ENCODE measurements around the gene MTCL1. TPM values are rescaled to one million over a fixed set of nuclear protein-coding genes. Genes with fewer than 3 reads are reported as not detected.

The MTCL1 gene
- total RNA-seq, 1 donor from 2014 or later, result 48.7 TPM

DNA sequence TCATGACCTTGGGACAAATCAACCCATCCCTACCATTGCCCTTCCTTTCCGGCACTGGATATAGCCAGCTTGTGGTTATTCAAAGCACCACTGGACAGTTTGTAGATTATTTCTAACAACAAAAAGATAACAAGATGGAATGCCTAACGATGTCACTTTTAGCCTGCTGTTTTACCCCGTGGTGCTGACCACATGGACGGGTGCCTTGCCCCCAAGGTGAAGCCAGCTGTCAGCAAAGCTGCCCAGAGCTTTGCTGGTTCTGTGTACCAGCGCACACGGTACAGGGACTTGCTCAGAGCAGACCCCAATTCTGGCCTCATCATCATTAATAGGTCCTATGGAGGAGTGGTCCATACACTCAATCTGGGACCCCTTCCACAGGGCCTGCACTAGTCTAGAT lies 118.2 kb downstream of the MTCL1 start:
- TF ChIP-seq, protein P1, sequence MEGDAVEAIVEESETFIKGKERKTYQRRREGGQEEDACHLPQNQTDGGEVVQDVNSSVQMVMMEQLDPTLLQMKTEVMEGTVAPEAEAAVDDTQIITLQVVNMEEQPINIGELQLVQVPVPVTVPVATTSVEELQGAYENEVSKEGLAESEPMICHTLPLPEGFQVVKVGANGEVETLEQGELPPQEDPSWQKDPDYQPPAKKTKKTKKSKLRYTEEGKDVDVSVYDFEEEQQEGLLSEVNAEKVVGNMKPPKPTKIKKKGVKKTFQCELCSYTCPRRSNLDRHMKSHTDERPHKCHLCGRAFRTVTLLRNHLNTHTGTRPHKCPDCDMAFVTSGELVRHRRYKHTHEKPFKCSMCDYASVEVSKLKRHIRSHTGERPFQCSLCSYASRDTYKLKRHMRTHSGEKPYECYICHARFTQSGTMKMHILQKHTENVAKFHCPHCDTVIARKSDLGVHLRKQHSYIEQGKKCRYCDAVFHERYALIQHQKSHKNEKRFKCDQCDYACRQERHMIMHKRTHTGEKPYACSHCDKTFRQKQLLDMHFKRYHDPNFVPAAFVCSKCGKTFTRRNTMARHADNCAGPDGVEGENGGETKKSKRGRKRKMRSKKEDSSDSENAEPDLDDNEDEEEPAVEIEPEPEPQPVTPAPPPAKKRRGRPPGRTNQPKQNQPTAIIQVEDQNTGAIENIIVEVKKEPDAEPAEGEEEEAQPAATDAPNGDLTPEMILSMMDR (conservative IDR thresholded peaks at IDR 0.05), result no peak
- no peaks in the 10 kb centered on the region for H3K9me3 Mint-ChIP-seq
- peaks cover 6% of the 10 kb centered on the region for H3K4me1 Mint-ChIP-seq (ENCODE audit: unreplicated experiment)
- no peak for DNase-seq (ENCODE audit: extremely low spot score, unreplicated experiment)
- H3K27me3 Mint-ChIP-seq, result no peaks in the 10 kb centered on the region
- H3K27ac Mint-ChIP-seq, result no peak overlapping the region
- H3K4me3 Mint-ChIP-seq, result no peak overlapping the region
- H3K36me3 Mint-ChIP-seq, result peaks cover 34% of the 10 kb centered on the region

DNA sequence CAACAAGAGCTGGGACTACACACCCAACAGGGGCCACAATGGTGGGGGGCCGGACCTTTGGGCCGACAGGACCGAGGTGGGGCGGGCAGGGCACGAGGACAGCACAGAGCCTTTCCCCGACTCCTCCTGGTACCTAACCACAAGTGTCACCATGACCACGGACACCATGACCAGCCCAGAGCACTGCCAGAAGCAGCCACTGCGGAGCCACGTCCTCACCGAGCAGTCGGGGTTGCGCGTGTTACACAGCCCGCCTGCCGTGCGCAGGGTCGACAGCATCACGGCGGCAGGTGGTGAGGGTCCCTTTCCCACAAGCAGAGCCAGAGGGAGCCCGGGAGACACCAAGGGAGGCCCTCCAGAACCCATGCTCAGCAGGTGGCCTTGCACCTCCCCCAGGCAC lies 119.5 kb downstream of the MTCL1 start:
- Mint-ChIP-seq H3K4me3 (no peak overlapping the region), H3K36me3 (peaks cover 29% of the 10 kb centered on the region), H3K9me3 (no peaks in the 10 kb centered on the region), H3K27ac (no peak overlapping the region), H3K4me1 (ENCODE audit: unreplicated experiment) (peaks cover 6% of the 10 kb centered on the region), H3K27me3 (no peaks in the 10 kb centered on the region)
- TF ChIP-seq, protein P1 (conservative IDR thresholded peaks at IDR 0.05), result no peak
- DNase-seq (ENCODE audit: extremely low spot score, unreplicated experiment), result no peak

DNA sequence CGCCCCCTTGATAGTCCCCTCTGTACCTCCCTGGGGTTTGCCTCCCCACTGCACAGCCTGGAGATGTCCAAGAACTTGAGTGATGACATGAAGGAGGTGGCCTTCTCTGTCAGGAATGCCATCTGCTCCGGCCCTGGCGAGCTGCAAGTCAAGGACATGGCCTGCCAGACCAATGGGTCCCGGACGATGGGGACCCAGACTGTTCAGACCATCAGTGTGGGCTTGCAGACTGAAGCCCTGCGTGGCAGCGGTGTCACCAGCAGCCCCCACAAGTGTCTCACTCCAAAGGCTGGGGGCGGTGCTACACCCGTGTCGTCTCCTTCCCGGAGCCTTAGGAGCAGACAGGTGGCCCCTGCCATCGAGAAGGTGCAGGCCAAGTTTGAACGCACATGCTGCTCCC lies 119.9 kb downstream of the MTCL1 start:
- Mint-ChIP-seq H3K36me3 (peaks cover 29% of the 10 kb centered on the region), H3K9me3 (no peaks in the 10 kb centered on the region)
- TF ChIP-seq, protein P1 (conservative IDR thresholded peaks at IDR 0.05), result no peak

DNA sequence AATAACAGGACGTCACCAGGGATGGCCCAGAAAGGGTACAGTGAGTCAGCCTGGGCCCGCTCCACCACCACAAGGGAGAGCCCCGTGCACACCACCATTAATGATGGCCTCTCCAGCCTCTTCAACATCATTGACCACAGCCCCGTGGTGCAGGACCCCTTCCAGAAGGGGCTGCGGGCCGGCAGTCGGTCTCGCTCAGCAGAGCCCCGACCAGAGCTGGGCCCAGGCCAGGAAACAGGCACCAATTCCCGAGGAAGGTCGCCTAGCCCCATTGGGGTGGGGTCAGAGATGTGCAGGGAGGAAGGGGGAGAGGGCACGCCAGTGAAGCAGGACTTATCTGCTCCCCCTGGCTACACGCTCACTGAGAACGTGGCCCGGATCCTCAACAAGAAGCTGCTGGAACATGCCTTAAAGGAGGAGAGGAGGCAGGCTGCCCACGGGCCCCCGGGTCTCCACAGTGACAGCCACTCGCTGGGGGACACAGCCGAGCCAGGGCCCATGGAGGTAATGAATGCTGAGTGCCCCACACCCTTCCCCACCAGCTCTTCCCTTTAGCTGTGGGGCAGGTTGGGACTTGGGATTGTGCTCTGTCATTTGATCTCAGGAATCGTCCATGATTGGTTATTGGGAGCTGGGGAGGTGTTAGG lies 120.5 kb downstream of the MTCL1 start:
- DNase-seq (ENCODE audit: extremely low spot score, unreplicated experiment), result no peak
- Mint-ChIP-seq H3K27me3 (no peaks in the 10 kb centered on the region), H3K27ac (peak overlapping the region; percentile 23), H3K36me3 (peaks cover 31% of the 10 kb centered on the region), H3K9me3 (peaks cover 4% of the 10 kb centered on the region), H3K4me1 (ENCODE audit: unreplicated experiment) (peaks cover 8% of the 10 kb centered on the region), H3K4me3 (no peak overlapping the region)
- TF ChIP-seq, protein P1 (conservative IDR thresholded peaks at IDR 0.05), result no peak

More for the DNA sequence above, 119.9 kb downstream of the MTCL1 start:
- Mint-ChIP-seq H3K27me3 (no peaks in the 10 kb centered on the region), H3K4me1 (ENCODE audit: unreplicated experiment) (peaks cover 6% of the 10 kb centered on the region), H3K27ac (no peak overlapping the region), H3K4me3 (no peak overlapping the region)
- no peak for DNase-seq (ENCODE audit: extremely low spot score, unreplicated experiment)

DNA sequence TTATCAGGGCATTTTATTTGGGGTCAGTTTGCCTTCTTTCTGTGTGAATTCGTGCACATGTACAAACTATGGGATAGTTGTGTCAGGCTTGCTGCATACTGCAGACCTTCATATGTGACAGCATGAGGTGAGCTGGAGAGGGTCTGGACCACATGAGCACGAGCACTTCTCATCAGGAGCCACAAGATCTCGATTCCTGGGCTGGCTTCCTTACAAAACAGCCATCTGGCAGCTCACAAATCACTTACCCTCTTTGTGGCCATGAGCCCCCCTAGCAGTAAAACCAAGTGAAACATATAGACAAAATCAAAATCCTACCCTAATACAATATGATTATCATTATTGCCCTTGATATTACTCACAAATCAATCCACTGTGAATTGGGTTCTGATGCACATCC lies 121.2 kb downstream of the MTCL1 start:
- Mint-ChIP-seq H3K4me1 (ENCODE audit: unreplicated experiment) (peaks cover 5% of the 10 kb centered on the region), H3K9me3 (peaks cover 4% of the 10 kb centered on the region), H3K36me3 (peaks cover 28% of the 10 kb centered on the region), H3K27ac (peak overlapping the region; percentile 23), H3K27me3 (no peaks in the 10 kb centered on the region), H3K4me3 (no peak overlapping the region)
- TF ChIP-seq, protein P1 (conservative IDR thresholded peaks at IDR 0.05), result no peak
- DNase-seq (ENCODE audit: extremely low spot score, unreplicated experiment), result no peak
